IPS-11a (cell line): Measurements from ENCODE around the gene JUNB.
A peak's percentile ranks its signal among the peaks of the same experiment; 100 is the strongest.
"Not testable (repeated sequence)": the region's sequence is repeated elsewhere in the genome, so short reads cannot be mapped to it uniquely, and the experiment has no call there.

Source experiments
- H3K4me3 ChIP-seq: one replicate; pipeline ENCODE4 v1.5.1; 2013; ENCODE audit warnings: low read depth, low read length, control low read depth

JUNB gene

DNA sequence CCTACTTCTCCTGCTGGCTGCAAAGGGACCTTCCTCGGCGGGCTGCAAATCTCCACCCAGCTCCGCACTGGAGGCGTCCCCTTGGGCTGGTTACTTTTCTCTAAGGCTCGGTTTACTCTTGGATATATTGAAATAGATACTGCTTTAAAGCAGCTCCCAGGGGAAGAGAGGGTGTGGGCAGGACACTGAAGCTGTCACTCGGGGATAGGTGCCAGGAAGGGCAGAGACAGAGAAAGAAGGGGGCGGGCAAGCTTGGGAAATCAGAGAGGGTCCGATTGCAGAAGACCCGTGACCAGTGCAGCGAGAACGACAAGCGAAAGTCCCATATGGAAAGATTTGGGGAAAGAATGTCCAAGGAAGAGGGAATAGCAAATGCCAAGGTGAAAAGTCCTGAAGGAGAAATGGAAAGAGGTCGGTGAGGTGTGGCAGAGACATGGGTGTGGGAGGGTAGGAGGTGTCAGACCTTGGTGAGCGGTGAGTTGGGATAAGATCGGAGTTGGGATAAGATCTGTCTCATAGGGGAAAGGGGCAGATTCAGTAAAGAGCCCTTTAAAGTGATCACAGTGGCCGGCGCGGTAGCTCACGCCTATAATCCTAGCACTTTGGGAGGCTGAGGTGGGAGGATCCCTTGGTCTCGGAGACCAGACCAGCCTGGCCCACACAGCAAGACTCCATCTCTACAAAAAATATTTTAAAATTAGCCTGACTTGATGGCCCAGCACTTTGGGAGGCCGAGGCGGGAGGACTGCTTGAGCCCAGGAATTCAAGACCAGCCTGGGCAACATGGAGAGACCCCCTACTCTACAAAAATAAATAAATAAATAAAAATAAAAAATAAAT lies 11.2 kb downstream of the JUNB start:
- H3K4me3 ChIP-seq, result peak overlapping the region; percentile 93

DNA sequence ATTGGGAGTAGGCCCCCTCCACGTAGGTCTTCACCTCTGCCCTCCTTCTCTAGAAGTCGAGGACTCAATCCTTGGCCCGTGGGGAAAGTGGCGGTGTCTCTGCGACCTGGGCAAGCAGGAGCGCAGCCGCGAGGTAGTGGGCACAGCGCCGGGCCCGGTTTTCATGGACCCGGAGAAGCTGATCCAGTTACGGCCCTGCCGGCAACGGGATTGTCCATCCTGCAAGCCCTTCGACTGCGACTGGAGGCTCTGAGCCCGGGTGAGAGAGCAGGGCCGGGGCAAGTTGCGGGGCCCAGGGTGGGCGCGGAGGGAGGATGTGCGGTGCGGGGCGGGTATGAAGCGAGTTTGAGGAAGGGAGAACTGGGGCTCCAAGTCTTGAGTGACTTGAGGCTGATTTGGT lies 12.8 kb downstream of the JUNB start:
- no peak overlapping the region for H3K4me3 ChIP-seq

DNA sequence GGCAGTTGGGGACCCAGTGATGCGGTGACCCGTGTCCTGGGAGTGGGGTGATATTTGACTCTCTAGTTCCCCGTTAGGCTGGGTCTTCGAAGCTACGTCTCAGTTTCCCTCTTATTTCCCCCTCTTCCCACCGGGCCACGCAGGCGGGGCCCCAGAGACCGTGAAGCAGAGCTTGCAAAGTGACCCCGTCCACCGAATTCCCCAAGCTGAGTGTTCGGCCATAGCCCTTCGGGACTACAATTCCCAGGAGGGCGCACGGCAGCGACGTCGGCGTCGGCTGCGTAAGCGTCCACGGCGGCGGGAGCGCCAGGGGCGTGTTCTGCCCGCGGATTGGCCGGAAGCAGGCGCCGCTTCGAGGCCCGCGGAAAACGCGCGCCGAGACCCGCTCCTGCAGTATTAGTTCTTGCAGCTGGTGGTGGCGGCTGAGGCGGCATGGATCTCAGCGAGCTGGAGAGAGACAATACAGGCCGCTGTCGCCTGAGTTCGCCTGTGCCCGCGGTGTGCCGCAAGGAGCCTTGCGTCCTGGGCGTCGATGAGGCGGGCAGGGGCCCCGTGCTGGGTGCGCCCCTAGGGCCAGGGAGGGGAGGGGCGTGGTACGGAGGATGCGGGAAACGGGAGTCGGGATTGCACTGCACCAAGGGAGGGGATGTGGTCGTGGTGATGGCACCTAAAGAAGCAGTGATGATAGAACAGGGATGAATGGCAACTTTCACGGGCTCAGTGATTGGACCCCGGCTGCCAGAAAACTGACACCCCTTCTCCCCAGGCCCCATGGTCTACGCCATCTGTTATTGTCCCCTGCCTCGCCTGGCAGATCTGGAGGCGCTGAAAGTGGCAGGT lies 15.2 kb downstream of the JUNB start, which contains the start of gene RNASEH2A:
RNASEH2A (plus strand) TSS at position 343 of the 840 bp plus-strand sequence; CDS start at position 433, 90 bp downstream.
- H3K4me3 ChIP-seq, result peak within 1 kb of the TSS; percentile 84

DNA sequence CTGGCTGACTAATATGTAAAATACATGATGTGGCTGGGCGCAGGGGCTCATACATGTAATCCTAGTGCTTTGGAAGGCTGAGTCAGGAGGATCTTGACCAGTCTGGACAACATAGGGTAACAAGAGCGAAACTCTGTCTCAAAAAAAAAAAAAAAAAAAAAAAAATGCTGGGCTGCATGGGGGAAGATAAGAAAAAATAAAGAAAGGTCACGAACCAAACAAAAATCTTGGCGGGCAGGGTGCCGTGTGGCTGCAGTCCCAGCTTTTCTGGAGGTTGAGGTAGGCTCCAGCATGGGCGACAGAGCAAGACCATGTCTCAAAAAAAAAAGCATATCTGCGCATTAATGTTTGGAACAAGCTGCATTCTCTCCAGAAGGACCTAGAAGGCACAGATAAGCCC lies 23.8 kb downstream of the JUNB start:
- H3K4me3 ChIP-seq, result no peak overlapping the region

DNA sequence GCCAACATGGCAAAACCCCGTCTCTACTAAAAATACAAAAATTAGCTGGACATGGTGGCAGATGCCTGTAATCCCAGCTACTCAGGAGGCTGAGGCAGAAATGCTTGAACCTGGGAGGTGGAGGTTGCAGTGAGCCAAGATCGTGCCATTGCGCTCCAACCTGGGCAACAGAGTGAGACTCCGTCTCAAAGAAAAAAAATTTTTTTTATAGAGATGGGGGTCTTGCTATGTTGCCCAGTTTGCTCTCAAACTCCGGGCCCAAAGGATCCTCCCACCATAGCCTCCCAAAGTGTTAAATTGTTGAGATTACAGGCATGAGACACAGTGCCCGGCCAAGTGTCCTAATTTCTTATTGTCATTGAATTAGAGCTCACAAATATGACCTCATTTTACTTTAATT lies 25.9 kb downstream of the JUNB start:
- H3K4me3 ChIP-seq, result not testable (repeated sequence)

DNA sequence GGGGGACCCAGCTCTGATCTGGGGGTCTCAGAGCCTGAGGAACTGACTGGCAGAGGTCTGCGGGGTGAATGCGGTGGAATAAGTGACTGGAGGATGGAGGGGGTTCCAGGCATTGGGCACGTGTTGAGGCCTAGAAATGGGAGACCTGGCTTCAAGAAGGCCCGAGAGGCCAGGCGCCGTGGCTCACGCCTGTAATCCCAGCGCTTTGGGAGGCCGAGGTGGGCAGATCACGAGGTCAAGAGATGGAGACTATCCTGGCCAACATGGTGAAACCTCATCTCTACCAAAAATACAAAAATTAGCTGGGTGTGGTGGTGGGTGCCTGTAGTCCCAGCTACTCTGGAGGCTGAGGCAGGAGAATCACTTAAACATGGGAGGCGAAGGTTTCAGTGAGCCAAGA lies 26.5 kb downstream of the JUNB start:
- H3K4me3 ChIP-seq, result not testable (repeated sequence)

DNA sequence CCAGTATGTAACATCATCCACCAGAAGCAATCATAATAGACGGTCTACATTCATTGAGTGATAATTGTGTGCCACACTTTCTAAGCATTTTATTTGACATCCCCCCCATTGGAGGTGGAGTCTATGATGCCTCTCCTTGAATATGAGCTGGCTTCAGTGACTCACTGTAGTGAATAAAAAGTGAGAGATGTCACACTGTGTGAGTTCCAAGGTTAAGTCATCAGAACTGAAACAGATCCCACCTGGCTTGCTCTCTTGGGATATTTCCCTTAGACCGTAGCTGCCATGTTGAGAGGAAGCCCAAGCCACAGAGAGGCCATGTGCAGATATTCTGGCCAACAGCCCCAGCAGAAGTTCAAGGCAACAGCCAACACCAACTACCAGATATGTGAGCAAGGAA lies 30.5 kb downstream of the JUNB start:
- H3K4me3 ChIP-seq, result no peak overlapping the region

DNA sequence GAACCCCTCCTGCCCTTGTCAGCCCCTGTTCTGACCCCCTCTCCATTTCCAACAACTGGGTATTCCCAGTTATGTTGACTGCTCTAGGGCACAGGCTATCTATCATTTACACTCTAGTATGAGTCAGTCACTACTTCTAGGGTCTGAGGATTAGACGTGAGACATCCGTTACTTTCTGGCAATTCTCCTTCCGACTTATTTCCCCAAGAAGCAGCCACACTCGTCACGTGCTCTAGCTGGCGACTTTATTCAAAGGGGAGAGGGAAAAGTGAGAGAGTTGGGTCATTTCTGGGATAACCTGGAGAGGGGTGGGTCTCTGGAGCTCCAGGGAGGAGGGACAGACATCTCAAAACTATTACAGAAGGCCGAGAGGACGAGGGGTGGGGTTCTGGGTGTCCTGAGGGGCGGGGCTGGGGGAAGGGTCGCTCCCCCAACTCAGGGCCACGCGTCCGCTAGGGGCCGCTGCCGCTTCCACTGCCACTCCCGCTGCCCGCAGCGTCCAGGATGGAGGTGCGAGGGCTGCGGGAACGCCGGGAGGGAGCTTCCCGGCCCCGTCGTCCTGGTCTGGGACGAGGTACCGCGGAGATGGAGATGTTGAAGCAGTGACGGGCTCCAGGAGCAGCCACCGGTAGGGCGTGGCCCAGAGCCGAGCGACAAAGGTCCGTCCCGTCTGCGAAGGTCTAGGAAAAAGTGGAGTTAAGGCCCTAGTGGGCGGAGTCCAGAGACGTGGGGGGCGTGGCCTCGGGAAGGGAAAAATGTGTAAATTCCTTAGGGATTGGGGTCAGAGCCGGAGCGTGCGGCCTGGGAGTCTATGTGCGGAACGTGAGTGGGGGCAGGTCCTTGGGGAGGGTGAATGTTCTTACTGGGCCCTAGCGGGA lies 34.2 kb downstream of the JUNB start:
- H3K4me3 ChIP-seq, result peak overlapping the region; percentile 37

DNA sequence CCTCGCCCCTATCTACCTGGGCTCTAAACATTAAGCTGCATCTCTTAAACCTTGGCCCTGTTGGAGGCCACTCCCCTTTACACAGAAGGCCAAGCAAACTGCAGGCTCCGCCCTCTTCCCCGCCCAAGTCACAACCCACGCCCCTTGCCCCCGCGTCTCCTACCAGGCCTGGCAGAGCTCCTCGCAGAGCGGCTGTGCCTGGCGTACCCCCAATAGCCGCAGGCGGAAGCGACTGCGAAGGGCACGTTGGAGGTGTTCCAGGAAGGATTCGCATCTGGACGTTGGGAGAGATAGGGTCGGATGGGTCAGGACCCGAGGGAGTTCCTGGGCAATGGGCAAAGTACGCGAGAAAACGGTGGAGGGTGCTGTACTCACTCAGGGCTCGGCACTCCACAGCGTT lies 37.2 kb downstream of the JUNB start:
- peak overlapping the region; percentile 8 for H3K4me3 ChIP-seq

DNA sequence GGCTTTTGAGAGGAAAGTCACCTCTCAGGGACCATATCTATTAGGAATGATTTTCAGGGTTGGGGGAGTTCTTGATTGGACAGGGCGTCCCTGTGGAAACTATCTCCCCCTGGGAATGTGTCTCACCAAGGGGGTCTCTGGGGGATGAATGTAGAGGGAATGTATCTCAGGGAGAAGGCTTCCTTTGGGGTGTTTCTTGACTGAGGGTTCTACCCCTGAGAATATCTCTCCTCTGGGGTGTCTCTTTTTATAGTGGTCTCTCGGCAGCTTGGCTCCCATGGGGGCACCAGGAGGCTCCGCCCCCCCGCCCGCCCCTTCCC lies 42.1 kb downstream of the JUNB start:
- H3K4me3 ChIP-seq, result no peak overlapping the region

DNA sequence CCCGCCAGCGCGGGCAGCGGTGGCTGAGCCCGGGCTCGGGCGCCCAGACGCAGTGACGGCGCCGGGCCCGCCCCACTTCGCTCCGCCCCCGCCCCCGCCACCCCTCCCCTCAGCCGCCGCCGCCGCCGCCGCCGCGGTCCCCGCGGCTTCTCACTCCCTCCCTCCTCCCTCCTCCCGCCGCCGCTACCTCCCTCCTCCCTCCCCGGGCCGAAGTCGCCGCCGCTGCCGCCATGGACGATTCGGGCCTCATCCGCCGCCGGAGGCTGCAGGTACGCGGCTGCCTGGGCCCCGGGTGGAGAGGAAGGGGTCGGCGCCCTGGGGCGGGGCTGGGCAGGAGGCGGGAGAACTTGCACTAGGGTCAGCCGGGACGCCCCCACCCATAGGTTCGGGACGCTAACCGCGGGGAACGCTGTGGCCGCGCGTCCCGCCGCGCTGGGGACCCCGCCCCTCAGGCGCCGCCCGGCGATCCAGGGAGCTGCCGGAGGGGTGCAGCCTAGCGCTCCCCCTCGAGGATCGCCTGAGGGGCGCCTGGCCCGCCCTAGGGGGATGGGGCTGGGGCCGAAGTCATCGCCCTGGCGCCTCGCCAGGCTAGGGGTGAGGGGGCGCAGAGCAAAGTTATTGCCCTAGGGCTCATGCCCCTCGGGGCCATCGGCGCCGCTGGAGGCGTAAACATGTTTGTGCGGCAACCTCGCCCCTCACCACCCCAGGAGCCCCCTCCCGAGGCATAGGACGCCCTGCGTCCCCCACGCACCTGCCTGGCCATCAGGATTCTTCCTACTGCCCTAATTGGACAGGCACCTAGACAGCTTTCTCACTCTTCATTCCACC lies 42.7 kb downstream of the JUNB start:
- H3K4me3 ChIP-seq, result peak overlapping the region; percentile 45

DNA sequence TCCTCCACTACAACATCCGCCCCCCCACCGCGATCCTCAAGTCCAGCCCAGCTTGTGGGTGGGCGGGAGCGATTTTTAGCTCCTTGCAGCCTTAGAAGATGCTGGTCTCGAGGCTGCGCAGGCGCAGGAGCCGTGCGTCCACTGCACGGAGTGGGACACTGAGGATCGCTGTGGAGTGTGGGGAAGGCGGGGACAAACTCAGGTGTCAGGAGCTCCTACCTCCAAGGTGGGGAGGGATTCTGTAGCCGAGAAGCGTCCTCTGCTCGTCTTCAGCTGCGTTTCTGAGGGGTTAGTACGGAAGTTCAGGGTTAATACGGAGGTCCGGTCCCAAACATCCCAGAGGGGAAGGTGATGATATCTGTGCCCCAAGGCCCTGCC lies 43.3 kb downstream of the JUNB start, which contains the start of gene RTBDN:
RTBDN (minus strand) TSS at position 14 of the 378 bp plus-strand sequence. CDS start 4,600 bp downstream, outside the sequence.
- peak within 1 kb of the TSS; percentile 45 for H3K4me3 ChIP-seq

DNA sequence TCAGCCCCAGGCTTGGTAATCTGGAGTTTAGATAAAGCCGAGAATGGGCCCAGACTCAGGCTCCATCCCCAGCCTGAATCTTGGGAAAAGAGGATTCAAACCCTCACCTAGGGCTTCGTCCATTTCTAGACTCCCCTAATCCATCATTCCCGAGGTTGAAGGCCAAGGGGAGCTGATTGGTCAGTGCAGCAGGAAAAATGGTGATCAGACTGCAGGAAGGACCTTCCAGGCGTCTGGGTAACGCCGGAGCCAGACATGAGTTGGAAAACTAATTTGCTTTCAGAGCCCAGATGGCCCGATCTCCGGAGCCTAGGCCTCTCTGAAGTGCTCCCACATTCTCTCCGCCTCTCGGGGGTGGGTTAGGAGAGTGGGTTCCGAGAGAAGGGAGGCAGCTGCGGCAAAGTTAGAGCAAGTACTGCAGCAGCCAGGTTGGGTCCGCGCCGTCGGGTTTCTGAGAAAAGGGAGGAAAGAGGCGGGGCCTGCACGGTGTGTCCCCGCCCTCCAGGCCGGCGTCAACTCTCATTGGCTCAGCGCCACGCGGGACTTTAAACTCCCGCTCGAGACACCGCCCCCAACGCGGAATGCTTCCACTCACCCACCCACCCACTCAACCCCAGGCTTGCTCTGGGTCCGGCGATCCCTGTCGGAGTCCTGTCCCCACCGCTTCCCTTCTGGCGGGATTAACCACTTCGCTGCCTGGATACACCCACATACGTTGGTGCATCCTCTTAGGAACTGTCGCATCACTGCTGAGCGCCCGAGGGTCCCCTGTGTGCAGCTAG lies 43.9 kb downstream of the JUNB start:
- no peak overlapping the region for H3K4me3 ChIP-seq

DNA sequence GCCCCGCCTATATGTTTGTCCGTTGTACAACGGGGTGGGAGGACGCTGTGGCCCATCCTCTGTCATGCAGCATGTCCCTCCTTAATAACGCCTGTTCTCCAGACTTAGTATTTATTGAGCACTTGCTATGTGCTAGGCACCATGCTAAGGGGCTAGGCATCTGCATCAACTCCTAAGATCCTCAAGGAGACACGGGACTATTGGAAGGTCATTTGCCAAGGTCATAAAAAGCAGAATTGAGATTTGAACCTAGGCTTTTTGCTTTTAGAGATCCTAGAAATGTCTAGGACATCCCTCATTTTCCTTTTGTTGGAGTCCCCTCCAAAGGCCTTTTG lies 45.2 kb downstream of the JUNB start:
- H3K4me3 ChIP-seq, result no peak overlapping the region

DNA sequence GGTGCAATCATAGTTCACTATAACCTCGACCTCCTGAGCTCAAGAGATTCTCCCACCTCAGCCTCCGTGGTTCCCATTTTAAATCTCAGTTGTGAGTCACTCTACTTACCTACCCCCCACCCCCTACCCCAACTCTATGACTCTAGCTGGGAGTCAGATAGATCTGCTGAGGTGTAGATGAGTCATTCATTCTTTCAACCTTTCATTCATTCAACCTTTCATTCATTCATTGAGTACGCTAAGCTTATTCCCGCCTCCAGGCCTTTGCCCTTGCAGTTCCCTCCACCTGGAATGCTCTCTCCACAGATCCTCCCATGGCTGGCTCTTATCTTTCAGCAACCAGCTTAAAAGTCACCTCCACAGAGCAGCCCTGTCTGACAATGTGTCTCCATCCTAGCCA lies 45.9 kb downstream of the JUNB start:
- H3K4me3 ChIP-seq, result no peak overlapping the region

DNA sequence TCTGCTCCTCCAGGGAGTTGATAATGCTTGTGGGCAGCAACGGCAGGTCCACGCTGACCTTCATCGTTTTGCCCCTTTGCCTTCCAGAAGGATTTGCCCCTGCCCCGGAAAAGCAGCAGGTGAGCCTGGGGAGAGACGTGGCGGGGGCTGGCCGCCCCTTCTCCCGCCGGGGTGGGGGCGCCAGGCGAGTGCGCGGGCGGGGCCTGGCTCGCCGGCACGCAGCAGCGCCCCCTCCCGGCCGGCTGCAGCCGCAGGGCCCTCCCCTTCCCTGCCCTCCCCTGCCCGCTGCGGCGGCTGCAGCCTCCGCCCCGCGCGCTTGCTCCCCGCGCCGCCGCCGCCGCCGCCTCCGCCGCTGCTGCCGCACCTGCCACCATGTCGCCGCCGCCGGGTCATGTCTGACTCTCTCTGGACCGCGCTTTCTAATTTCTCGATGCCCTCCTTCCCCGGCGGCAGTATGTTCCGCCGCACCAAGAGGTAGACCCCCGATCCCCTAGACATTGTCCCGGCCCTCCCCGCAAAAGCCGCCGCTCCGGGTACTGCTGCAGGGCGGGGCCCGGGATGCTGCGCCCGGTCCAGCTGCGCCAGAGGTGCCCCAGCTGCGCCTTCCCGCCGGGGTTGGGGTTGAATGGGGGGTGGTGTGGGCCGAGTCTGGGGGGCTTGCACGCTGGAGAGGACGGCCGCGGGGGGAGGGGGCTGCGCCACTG lies 47.0 kb downstream of the JUNB start, which contains the start of gene MAST1:
MAST1 (plus strand) TSS at position 334 of the 704 bp plus-strand sequence; CDS start at position 392, 58 bp downstream.
- H3K4me3 ChIP-seq, result peak within 1 kb of the TSS; percentile 56

DNA sequence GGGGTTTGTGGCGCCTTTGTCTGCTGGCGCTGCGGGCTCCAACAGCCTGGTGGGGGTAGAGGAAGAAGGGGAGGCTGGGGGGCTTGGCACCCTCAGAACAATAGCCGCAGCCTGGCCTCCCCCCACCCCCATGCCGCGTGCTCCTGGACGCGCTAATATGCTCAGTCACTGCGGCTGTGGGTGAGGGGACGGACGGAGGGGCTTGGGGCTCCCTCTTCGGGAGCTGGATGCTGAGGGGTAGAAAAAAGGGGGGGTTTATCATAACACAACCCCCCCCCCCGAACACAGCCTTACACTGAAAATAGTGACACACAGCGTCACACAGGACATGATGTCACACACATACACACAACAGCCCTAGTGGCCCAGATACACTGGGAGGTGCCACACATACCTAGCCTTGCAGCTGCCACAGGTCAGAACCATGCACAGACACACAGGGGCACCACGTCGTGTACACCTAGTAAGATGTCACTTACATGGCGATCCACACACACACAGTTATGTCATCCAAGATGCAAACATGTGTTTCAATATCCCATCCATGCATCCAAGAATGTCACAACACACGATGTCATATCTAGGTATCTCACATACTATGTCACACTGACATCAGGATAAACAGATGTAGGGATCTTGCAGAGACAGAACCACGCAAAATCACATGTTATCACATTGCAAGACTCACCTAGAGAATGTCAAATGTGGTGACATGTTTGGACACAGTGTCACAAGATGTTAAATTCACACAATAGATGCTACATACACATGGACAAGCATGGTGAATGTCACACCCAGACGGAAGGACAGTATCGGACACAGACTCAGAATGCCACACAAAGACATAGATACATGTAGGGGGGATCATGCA lies 47.8 kb downstream of the JUNB start:
- H3K4me3 ChIP-seq, result peak overlapping the region; percentile 56
